Hepatocyte (in vitro differentiated cells): Measurements from ENCODE around the gene CCDC40. TPM values are rescaled to one million over a fixed set of nuclear protein-coding genes. Genes with fewer than 3 reads are reported as not detected.

ENCODE experiments used
- DNase-seq: peaks from one replicate; pipeline ENCODE4 v3.0.0-alpha.2; 2016; ENCODE audit warnings: low spot score
- H2AFZ ChIP-seq: fragments of 200-600 bp; sonication (generic); 2 replicates; pipeline ENCODE4 v1.6.0; 2016; ENCODE audit warnings: antibody characterized with exemption, mild to moderate bottlenecking
- H3K27ac ChIP-seq: fragments of 200-600 bp; sonication (generic); 2 replicates; pipeline ENCODE4 v1.5.1; 2016; ENCODE audit warnings: mild to moderate bottlenecking
- H3K27me3 ChIP-seq: fragments of 200-600 bp; sonication (generic); 2 replicates; pipeline ENCODE4 v1.6.1; 2016
- H3K36me3 ChIP-seq: fragments of 200-600 bp; sonication (generic); replicated peaks from 2 replicates; pipeline ENCODE4 v1.5.1; 2016; ENCODE audit warnings: low read depth; ENCODE audit not compliant: insufficient read depth
- H3K4me1 ChIP-seq: fragments of 200-600 bp; sonication (generic); 2 replicates; pipeline ENCODE4 v1.5.1; 2016; ENCODE audit warnings: mild to moderate bottlenecking, moderate library complexity; ENCODE audit not compliant: insufficient read depth
- H3K4me2 ChIP-seq: fragments of 200-600 bp; sonication (generic); 2 replicates; pipeline ENCODE4 v1.6.0; 2016
- H3K4me3 ChIP-seq: fragments of 200-600 bp; sonication (generic); 2 replicates; pipeline ENCODE4 v1.5.1; 2016; ENCODE audit warnings: mild to moderate bottlenecking
- H3K79me2 ChIP-seq: fragments of 200-600 bp; sonication (generic); 2 replicates; pipeline ENCODE4 v1.6.0; 2017; ENCODE audit warnings: mild to moderate bottlenecking
- H3K9me2 ChIP-seq: fragments of 200-600 bp; sonication (generic); replicated peaks from 2 replicates; pipeline ENCODE4 v1.6.0; 2017; ENCODE audit warnings: mild to moderate bottlenecking; ENCODE audit not compliant: insufficient read depth
- H3K9me3 ChIP-seq: fragments of 200-600 bp; sonication (generic); 2 replicates; pipeline ENCODE4 v1.5.1; 2016; ENCODE audit warnings: low read depth, mild to moderate bottlenecking
- H4K20me1 ChIP-seq: fragments of 200-600 bp; sonication (generic); 2 replicates; pipeline ENCODE4 v1.6.0; 2016; ENCODE audit warnings: mild to moderate bottlenecking; ENCODE audit not compliant: insufficient read depth, poor library complexity, severe bottlenecking
- EZH2 ChIP-seq: fragments of 200-600 bp; sonication (generic); IDR thresholded peaks from 2 replicates; pipeline ENCODE4 v1.6.1; 2016; ENCODE audit warnings: antibody characterized with exemption, mild to moderate bottlenecking, borderline replicate concordance
- EZH2phosphoT487 ChIP-seq: fragments of 200-600 bp; sonication (generic); IDR thresholded peaks from one replicate; pipeline ENCODE4 v1.6.1; 2018; ENCODE audit warnings: antibody characterized with exemption, mild to moderate bottlenecking, low read depth, moderate library complexity; ENCODE audit not compliant: unreplicated experiment, severe bottlenecking
- WGBS: methylation state at CpG from one replicate; pipeline ENCODE4 v1.1.6; 2016; ENCODE audit warnings: low lambda C conversion rate; ENCODE audit errors: missing lambda C conversion rate; 5-methylcytosine and 5-hydroxymethylcytosine counted together
- polyA plus RNA-seq: library from polyadenylated mRNA; unstranded; fragments of >200 nt; fragmentation: Nextera tagmentation; extraction: Ambion mirVana; gene quantifications from 2 replicates; pipeline ENCODE4 v1.2.1, GENCODE V29; 2016
- total RNA-seq: library from RNA; depleted of rRNA; stranded (reverse); fragments of >200 nt; gene quantifications from 2 replicates; pipeline ENCODE4 v1.2.3, GENCODE V29; 2014
- TF ChIP-seq, protein P1 (sequence below): fragments of 200-600 bp; sonication (generic); IDR thresholded peaks from 2 replicates; pipeline ENCODE4 v1.5.1; 2016; ENCODE audit warnings: antibody characterized with exemption, mild to moderate bottlenecking; ENCODE audit not compliant: poor library complexity

The CCDC40 gene
- total and polyA plus RNA-seq, 2 experiments from 2014 or later: 2.2 to 4.7 TPM

DNA sequence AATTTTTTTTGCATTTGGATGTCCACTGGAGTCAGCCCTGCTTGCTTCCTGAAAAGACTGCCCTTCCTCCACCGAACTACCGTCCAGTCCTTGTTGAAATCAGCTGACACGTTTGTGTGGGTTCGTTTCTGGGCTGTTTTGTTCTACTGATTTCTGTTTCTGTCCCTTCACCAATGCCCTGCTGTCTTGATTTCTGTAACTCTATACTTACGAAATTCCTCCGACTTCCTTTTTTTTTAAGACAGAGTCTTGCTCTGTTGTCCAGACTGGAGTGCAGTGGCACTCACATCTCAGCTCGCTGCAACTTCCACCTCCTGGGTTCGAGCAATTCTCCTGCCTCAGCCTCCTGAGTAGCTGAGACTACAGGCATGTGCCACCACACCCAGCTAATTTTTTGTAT is 56.5 kb downstream of the CCDC40 start:
- 81% methylated on average over 8 of the region's 8 CpGs for WGBS
- Histone ChIP-seq H2AFZ (no peak overlapping the region), H3K4me2 (no peak overlapping the region), H3K27ac (no peak overlapping the region), H3K4me1 (no peaks in the 10 kb centered on the region), H3K4me3 (no peak overlapping the region), H3K27me3 (no peaks in the 10 kb centered on the region), H3K9me3 (no peaks in the 10 kb centered on the region), H3K79me2 (no peaks in the 10 kb centered on the region), H4K20me1 (no peaks in the 10 kb centered on the region), H3K36me3 (no peaks in the 10 kb centered on the region), H3K9me2 (no peaks in the 10 kb centered on the region)
- TF ChIP-seq EZH2phosphoT487 (no peak), EZH2 (no peak)
- TF ChIP-seq, protein P1, sequence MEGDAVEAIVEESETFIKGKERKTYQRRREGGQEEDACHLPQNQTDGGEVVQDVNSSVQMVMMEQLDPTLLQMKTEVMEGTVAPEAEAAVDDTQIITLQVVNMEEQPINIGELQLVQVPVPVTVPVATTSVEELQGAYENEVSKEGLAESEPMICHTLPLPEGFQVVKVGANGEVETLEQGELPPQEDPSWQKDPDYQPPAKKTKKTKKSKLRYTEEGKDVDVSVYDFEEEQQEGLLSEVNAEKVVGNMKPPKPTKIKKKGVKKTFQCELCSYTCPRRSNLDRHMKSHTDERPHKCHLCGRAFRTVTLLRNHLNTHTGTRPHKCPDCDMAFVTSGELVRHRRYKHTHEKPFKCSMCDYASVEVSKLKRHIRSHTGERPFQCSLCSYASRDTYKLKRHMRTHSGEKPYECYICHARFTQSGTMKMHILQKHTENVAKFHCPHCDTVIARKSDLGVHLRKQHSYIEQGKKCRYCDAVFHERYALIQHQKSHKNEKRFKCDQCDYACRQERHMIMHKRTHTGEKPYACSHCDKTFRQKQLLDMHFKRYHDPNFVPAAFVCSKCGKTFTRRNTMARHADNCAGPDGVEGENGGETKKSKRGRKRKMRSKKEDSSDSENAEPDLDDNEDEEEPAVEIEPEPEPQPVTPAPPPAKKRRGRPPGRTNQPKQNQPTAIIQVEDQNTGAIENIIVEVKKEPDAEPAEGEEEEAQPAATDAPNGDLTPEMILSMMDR: no peak
- DNase-seq: no peak

DNA sequence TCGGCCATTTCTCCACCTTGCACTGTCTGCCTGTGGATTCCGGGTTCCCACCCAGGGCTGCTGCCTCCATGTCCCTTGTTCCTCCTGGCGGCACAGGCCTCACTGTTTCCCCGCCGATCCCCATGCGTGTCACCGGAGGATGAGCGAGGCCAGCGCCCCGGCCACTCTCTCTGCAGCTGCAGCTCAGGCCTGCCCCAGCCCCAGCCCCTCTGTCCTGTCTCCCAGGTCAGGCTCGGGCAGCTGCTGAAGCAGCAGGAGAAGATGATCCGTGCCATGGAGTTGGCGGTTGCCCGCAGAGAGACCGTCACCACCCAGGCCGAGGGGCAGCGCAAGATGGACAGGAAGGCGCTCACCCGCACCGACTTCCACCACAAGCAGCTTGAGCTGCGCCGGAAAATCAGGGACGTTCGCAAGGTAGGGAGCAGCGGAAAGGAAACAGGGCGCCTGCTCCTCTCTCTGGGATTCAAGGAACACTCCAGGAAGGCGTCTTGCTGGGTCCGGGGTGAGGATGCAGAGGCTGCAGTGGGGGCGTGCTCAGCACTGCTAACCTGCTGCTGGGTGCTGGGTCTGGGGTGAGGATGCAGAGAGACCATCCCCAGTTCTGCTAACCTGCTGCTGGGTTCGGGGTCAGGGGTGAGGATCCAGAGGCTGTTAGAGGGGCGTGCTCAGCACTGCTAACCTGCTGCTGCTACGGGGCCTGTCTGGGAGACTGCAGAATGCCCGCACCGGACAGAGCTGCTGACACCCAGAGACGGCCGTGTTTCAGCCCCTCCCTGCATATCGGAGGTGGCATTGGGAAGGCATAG is 58.8 kb downstream of the CCDC40 start:
- TF ChIP-seq, protein P1: no peak
- TF ChIP-seq EZH2 (no peak), EZH2phosphoT487 (no peak)
- Histone ChIP-seq H3K4me2 (no peak overlapping the region), H3K9me2 (no peaks in the 10 kb centered on the region), H3K4me3 (no peak overlapping the region), H3K36me3 (no peaks in the 10 kb centered on the region), H4K20me1 (no peaks in the 10 kb centered on the region), H3K27ac (no peak overlapping the region), H3K9me3 (no peaks in the 10 kb centered on the region), H3K4me1 (no peaks in the 10 kb centered on the region), H3K79me2 (no peaks in the 10 kb centered on the region), H3K27me3 (no peaks in the 10 kb centered on the region), H2AFZ (no peak overlapping the region)
- WGBS: 93% methylated on average over 37 of the region's 37 CpGs
- peak; percentile 3 for DNase-seq

- TF ChIP-seq, protein P1: no peak
- TF ChIP-seq EZH2 (no peak), EZH2phosphoT487 (no peak)
- Histone ChIP-seq H2AFZ (no peak overlapping the region), H3K79me2 (no peaks in the 10 kb centered on the region), H3K9me3 (no peaks in the 10 kb centered on the region), H3K27ac (no peak overlapping the region), H3K4me3 (no peak overlapping the region), H3K36me3 (no peaks in the 10 kb centered on the region), H4K20me1 (no peaks in the 10 kb centered on the region), H3K9me2 (no peaks in the 10 kb centered on the region), H3K4me1 (no peaks in the 10 kb centered on the region), H3K27me3 (no peaks in the 10 kb centered on the region), H3K4me2 (no peak overlapping the region)
- DNase-seq: peak; percentile 4
- WGBS: 90% methylated on average over 16 of the region's 16 CpGs
These were observed 59.5 kb downstream of the CCDC40 start for GRCh38 chr17:80095844-80096475.
